ACHN (cell line): ENCODE data around the gene USP43.

Experiments used
- DNase-seq: peaks from one replicate; pipeline ENCODE4 v3.0.0-alpha.2; 2015
- in situ Hi-C: cut with HindIII; loops from 2 replicates; pipeline ENCODE4 v1.10.0; 2017; ENCODE audit warnings: low sequenced_read_pairs, low pct_ligation_motif_present, low pct_unique_long_range_greater_than_20kb

USP43 gene

DNA sequence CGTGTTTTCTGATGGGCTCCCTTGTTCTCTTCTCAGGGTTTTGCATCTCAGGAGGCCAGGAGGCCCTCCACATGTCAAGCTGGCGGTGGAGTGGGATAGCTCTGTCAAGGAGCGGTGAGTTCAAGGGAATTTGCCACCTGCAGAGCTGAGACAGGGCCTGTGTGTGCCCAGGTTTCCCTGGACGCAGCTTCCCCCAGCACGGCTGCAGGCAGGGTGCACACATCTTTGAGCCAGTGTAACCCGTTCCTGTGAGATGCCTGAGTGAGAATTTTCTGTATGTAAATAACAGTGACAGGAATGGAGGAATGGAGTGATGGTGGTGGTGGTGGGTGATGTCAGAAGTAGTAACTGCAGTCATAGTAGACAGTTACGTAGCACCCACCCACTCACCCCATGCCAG, 54.8 kb downstream of the USP43 start:
- no peak for DNase-seq
- in situ Hi-C loops, result no loop called here

DNA sequence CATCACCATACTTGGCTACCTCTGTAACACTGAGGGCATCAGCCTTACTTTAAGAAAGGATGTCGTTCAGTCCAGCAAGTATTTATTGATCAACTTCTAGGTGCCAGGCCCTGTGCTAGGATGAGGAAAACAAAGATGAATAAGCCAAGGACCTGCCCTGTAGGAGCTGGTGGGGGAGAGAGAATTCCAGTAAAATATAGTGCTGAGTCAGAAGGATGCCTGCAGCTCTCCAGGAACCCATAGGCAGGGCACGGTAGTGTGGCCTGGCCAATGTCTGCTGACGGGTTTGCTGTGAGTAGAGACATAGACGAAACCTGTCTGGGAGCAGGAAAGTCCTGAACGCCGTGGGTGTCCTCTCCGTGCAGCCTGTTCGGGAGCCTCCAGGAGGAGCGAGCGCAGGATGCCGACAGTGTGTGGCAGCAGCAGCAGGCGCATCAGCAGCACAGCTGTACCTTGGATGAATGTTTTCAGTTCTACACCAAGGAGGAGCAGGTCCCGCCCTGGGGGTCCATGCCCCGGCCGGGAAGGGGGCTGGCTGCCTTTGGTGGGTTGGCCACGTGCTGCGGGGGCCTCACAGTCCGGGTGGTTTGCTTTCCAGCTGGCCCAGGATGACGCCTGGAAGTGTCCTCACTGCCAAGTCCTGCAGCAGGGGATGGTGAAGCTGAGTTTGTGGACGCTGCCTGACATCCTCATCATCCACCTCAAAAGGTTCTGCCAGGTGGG, 55.6 kb downstream of the USP43 start:
- in situ Hi-C loops, result no loop called here
- no peak for DNase-seq

DNA sequence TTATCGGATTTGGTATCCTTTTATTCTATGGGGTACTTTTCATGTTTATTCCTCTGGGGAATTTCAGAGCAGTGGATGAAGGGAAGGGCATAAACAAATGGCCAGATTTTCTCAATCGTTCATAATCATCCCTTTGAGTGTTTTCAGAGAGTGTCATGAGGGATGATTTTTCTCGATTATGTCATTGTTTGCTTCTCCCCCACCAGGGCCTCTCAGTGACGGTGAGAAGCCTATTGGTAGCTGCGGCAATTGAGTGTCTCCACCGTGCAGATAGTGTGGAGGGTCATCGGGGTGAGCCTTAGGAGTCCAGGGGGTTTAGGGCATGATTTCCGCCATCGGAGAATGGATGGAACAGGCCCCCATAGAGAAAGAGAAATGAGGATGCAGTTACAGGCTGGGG, 57.2 kb downstream of the USP43 start:
- DNase-seq, result no peak
- in situ Hi-C loops, result no loop called here

DNA sequence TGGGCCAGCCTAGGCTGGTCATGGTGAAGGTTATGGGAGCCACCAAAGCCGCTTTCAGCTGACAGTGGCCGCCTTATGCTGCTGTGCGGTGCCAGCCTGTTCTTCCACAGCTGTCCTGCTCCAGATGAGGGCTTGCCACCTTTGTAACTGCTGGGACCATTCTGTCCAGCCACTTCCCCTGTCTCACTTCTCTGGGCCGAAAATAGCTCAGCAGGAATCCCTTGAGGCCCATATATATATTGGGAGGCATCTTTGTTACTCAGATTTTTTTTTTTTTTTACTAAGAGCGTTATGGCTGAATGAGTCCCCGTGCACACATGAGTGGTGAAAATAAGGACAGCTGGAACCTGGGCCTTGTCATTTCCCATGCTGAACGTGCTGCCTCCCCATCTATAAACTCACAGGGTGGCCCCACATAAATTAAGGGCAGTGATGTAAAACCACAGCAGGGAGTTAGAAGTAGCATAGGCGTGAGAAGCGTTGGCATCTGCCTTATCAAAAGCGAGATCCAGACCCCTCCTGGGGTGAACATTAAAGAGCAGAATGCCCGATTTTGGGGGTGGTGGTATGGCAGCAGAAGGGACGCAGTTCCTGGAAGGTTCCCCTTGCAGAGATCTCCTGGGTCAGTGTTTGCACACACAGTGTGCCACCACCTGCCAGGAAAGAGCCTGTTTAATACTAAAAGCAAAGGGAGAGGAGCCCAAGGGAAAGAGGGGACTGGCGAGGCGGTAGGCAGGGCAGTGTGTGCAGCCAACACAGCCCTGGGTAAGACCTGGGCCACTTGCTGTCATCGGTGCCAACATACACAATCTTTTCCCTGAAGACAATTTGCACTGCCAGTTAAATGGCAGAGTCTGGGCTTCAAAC, 57.8 kb downstream of the USP43 start:
- no peak for DNase-seq
- in situ Hi-C loops, result no loop called here

DNA sequence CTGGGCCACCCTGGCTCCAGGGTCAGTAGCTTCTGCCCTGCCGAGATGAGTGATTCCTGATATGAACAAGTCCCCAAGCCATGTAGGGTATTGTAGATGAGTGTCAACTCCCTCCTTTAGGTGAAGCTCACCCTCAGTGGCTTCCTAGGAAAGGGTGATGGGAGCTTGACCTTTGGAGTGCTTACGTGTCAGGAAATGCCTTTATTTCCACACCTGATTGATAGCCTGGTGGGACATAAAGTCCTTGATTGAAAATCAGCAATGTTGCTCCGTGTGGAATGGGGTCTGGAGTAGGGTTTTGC, 58.4 kb downstream of the USP43 start:
- in situ Hi-C loops, result no loop called here
- no peak for DNase-seq

DNA sequence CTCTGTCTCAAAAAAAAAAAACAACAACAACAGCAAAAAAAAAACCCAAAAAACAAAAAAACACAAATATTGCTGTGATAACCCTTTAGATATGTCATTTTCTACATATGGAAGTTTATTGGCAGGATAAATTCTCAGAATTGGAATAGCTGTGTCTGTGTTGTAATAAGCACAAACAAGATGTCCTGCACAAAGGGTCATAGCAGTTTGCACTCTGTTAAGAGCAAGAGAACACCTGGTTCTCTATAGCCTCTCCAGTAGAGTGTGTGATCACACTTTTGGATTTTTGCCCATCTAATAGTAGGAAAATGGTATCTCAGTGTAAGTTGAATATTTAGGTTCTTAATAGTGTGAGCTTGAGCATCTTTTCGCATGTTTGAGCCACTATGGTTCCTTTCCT, 60.4 kb downstream of the USP43 start:
- no peak for DNase-seq
- in situ Hi-C loops, result no loop called here

DNA sequence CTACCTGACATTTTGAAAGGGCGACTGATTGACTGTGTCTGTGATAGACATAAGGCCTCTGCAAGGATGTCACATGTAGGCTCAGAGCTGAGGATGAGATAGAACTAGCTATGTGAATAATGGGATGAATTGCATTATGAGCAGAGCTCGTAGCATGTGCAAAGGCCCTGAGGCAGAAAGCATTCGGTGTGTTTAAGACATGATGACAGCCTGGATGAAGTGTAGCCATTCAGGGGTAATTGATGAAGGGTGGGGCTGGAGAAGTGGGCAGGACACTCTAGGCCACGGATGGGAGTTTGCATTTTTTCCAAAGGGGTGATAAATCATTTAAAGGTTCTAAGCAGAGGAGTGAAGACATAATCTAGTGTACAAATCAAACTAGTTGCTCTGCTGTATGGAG, 62.6 kb downstream of the USP43 start:
- in situ Hi-C loops, result no loop called here
- DNase-seq, result no peak

DNA sequence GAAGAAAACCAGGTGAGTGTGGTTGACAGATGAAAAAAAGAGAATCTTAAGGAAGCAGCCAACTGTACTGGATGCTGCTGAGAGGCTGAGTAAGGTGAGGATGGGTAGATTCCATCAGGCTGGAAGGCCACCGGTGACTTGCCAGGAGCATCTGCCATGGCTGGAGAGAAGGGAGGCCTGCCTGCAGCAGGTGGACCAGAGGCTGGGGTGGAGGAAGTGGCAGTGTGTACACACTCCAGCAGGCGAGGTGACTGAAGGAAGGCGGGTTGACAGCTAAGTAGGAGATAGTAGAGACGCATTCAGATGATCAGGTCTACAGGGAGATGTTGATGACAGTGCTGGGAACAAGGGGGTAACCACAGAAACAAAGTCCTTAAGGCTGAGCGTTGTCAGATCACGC, 69.5 kb downstream of the USP43 start:
- no peak for DNase-seq
- in situ Hi-C loops, result no loop called here

DNA sequence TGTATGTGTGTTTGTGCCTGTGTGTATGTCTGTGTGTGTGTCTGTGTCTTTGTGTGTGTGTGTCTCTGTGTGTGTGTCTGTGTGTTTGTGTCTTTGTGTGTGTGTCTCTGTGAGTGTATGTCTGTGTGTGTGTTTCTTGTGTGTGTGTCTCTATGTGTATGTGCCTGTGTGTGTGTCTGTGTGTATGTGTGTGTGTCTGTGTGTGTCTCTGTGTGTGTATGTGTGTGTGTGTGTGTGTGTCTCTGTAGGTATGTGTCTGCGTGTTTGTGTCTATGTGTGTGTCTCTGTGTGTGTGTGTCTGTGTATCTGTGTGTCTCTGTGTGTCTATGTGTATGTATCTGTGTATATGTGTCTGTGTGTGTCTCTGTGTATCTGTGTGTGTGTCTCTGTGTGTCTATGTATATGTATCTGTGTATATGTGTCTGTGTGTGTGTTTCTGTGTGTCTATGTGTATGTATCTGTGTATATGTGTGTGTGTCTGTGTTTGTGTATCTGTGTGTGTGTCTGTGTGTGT, 70.2 kb downstream of the USP43 start:
- in situ Hi-C loops, result no loop called here
- no peak for DNase-seq

DNA sequence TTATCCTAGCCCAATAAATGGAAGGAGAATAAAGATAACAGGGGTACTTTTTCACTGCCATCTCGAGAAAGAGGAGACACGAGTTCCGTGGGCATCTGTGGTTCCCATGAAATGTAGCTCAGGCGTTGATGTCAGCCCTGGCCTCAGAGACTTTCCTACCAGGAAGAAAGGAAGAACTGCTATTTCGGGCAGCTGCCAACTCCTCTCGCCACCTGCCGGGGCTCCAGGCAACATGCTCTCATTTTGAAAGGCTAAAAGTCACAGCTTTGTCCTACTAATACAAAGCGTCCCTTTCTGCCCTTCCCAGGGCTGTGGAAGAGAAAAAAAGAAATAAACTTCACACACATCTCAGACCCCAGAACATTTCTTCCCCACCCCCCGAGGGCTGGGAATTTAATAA, 80.3 kb downstream of the USP43 start:
- no peak for DNase-seq
- in situ Hi-C loops, result no loop called here

DNA sequence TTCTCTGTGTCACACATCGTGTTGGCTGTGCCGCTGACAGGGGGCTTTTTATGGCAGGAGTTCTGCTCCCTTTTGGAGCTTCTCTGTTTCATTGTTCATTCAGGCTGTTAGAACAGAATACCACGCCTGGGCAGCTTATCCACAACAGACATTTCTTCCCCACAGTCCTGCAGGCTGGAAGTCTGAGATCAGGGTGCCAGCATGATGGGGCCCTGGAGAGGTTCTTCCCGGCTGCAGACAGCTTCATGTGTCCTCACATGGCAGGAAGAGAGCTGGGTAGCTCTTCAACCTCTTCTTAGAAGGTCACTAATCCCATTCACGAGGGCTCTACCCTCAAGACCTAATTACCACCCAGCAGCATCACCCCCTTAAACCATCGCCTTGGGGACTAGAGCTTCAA, 81.0 kb downstream of the USP43 start:
- no peak for DNase-seq
- in situ Hi-C loops, result no loop called here

DNA sequence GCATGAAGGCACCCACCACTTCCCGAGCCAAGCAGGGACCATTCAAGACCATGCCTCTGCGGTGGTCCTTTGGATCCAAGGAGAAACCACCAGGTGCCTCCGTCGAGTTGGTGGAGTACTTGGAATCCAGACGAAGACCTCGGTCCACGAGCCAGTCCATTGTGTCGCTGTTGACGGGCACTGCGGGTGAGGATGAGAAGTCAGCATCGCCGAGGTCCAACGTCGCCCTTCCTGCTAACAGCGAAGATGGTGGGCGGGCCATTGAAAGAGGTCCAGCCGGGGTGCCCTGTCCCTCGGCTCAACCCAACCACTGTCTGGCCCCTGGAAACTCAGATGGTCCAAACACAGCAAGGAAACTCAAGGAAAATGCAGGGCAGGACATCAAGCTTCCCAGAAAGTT, 82.7 kb downstream of the USP43 start:
- no peak for DNase-seq
- in situ Hi-C loops, result no loop called here

DNA sequence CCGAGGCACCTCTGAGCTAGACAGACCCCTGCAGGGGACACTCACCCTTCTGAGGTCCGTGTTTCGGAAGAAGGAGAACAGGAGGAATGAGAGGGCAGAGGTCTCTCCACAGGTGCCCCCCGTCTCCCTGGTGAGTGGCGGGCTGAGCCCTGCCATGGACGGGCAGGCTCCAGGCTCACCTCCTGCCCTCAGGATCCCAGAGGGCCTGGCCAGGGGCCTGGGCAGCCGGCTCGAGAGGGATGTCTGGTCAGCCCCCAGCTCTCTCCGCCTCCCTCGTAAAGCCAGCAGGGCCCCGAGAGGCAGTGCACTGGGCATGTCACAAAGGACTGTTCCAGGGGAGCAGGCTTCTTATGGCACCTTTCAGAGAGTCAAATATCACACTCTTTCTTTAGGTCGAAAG, 83.2 kb downstream of the USP43 start:
- in situ Hi-C loops, result no loop called here
- DNase-seq, result no peak

DNA sequence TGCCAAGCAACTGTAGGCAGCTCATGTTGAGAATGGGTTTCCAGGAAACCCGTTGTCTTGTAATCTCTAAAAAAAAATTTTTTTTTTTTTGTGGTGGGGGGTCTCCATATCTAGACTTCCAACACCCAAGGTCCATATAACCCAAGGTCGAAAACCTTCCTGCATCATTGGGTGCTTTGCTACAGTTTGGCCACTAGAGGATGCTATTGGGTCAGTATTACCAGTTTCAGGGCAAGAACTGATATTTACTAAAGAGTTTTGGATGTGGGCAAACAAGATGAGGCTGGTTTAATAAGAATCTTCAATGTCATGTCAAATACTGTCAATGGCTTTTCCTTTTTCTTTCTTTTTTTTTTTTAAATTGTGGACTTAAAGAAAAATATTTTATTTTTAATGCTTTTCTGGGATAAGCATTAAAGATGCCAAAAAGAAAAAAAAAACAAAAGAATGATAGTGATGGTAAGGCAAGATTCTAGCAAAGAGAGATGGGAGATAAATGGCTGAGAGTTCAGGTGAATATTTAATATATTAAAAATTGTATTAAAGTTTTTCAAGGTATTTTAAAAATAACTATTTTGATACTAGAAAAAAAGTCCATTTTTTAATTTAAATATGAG, 83.8 kb downstream of the USP43 start:
- in situ Hi-C loops, result no loop called here

DNA sequence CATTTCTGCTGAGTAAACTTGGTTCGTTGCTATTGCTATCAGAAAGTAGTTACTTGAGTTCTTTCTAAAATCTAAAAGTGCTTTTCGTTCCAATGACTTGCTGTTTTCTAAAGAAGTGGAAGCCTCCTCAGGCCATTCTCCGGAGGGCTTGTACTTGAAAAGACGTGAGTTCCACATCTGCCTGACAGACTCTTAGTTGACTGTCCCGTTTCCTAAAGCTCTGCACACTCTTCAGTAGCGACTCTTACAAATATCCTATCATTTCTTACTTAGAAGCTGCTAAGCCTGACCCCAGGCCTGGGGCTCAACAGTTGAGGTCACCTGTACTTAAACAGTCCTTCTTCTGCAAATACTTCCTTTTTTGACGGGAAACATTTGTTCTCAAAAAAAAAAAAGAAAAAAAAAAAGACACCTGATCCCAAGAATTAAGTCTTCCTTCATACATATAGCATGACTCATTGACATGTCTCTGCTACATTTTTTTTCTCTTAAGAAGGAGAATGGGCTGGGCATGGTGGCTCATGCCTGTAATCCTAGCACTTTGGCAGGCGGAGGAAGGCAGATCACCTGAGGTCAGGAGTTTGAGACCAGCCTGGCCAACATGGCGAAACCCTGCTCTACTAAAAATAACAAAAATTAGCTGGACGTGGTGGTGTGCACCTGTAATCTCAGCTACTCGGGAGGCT, 84.6 kb downstream of the USP43 start:
- in situ Hi-C loops, result no loop called here
- peak; percentile 50 for DNase-seq

More for the DNA sequence above, 83.8 kb downstream of the USP43 start:
- DNase-seq, result peak; percentile 69

DNA sequence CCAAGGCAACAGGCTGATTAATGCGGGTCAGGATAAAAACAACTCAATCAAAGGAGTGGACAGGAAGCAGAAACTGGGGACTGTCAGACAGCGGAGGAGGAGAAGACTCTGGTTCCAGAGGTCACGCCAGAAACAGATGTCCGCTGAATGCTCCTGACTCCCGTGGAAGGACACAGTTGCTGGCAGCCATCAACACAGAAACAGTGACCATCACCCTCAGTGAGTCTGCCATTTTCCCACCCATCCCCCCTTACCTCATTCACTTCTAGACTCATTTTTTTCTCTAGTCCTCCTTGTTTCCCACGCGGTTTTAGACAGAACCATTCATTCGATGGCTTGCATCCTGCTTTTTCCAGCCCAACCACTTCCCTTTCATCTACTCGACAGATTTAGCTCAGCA, 105.2 kb downstream of the USP43 start:
- in situ Hi-C loops, result no loop called here
- DNase-seq, result no peak

DNA sequence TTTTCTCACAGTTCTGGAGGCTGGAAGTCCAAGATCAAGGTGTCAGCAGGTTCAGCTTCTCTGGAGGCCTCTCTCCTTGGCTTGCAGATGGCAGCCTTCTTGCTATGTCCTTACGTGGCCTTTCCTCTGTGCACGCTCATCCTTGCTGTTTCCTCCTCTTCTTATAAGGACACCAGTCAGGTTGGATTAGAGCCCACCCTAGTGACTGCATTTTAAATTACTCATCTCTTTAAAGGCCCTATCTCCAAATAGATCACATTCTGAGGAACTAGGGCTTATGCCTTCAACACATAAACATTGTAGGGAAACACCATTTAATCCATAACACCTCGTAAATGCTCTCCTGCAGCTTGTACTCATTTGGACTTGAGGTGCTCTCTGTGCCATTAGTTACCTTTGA, 109.8 kb downstream of the USP43 start:
- in situ Hi-C loops, result no loop called here
- DNase-seq, result no peak

DNA sequence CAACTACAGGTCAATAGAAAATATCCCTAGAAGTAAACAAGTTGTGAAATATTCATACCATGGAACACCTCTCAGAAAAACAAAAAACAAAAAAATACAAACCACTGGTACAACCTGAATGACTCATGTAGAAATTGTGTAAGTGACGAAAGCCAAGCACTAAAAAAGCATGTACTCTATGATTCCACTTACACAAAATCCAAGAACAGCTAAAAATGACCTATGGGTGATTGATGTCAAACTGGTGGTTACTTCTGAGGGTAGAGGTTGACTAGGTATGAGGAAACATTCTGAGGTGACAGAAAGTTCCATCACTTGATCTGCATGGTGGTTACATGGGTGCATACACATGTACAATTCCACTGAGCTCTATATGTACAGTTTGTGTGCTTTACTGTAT, 114.9 kb downstream of the USP43 start:
- in situ Hi-C loops, result no loop called here

DNA sequence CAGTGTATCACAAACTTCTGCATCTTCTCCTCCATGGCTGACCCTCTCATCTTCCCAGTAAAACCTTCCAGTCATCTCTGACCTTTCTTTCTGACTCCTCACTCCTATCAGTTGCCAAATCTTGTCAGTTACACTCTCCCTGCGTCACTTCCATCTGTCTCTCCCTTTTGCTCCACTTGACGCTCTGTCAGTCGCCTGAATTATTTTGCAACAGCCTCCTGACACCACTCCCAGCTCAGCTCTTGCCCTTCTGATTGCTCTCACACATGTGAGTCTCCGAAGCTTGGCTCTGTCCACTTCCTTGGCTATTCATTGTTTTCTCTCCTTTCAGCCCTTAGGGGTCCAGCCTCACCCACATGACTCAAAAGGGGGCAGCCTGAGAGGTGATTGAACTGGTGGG, 118.3 kb downstream of the USP43 start:
- in situ Hi-C loops, result no loop called here

More for the DNA sequence above, 114.9 kb downstream of the USP43 start:
- no peak for DNase-seq

More for the DNA sequence above, 118.3 kb downstream of the USP43 start:
- no peak for DNase-seq
